ENCODE data around the gene ONECUT2.

GRCh38 chr18:57466745-57467409 lies 31.7 kb downstream of the ONECUT2 start:
- no peak for TF ChIP-seq POLR2AphosphoS5 (IDR thresholded peaks at IDR 0.05)
- TF ChIP-seq, protein P1, sequence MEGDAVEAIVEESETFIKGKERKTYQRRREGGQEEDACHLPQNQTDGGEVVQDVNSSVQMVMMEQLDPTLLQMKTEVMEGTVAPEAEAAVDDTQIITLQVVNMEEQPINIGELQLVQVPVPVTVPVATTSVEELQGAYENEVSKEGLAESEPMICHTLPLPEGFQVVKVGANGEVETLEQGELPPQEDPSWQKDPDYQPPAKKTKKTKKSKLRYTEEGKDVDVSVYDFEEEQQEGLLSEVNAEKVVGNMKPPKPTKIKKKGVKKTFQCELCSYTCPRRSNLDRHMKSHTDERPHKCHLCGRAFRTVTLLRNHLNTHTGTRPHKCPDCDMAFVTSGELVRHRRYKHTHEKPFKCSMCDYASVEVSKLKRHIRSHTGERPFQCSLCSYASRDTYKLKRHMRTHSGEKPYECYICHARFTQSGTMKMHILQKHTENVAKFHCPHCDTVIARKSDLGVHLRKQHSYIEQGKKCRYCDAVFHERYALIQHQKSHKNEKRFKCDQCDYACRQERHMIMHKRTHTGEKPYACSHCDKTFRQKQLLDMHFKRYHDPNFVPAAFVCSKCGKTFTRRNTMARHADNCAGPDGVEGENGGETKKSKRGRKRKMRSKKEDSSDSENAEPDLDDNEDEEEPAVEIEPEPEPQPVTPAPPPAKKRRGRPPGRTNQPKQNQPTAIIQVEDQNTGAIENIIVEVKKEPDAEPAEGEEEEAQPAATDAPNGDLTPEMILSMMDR (IDR thresholded peaks at IDR 0.05): no peak
- no peak for TF ChIP-seq EP300 (IDR thresholded peaks at IDR 0.05)
- no peak for TF ChIP-seq POLR2A (IDR thresholded peaks at IDR 0.05; ENCODE audit: low read depth)

All from esophagus muscularis mucosa (tissue), 4 donors.